Skeletal muscle satellite cell (primary cell): ENCODE results near the gene GJA3.

Experiments used
- H3K27me3 ChIP-seq: 2 replicates; pipeline ENCODE4 v1.7.0; 2013; ENCODE audit warnings: low read length; ENCODE audit not compliant: control insufficient read depth, insufficient read depth
- H3K36me3 ChIP-seq: 2 replicates; pipeline ENCODE4 v1.7.0; 2013; ENCODE audit warnings: mild to moderate bottlenecking, control low read depth, low read length; ENCODE audit not compliant: insufficient read depth
- H3K4me1 ChIP-seq: 2 replicates; pipeline ENCODE4 v1.7.0; 2013; ENCODE audit warnings: low read length; ENCODE audit not compliant: control insufficient read depth, insufficient read depth
- H3K4me2 ChIP-seq: 2 replicates; pipeline ENCODE4 v1.7.0; 2013; ENCODE audit warnings: mild to moderate bottlenecking, low read length
- H3K4me3 ChIP-seq: 2 replicates; pipeline ENCODE4 v1.7.0; 2013; ENCODE audit warnings: low read length
- H3K9ac ChIP-seq: 2 replicates; pipeline ENCODE4 v1.7.0; 2013; ENCODE audit warnings: mild to moderate bottlenecking, low read depth, low read length, moderate library complexity
- H3K9me3 ChIP-seq: replicated peaks from 2 replicates; pipeline ENCODE4 v1.7.0; 2013; ENCODE audit warnings: mild to moderate bottlenecking, control low read depth, low read length

GJA3 gene

DNA sequence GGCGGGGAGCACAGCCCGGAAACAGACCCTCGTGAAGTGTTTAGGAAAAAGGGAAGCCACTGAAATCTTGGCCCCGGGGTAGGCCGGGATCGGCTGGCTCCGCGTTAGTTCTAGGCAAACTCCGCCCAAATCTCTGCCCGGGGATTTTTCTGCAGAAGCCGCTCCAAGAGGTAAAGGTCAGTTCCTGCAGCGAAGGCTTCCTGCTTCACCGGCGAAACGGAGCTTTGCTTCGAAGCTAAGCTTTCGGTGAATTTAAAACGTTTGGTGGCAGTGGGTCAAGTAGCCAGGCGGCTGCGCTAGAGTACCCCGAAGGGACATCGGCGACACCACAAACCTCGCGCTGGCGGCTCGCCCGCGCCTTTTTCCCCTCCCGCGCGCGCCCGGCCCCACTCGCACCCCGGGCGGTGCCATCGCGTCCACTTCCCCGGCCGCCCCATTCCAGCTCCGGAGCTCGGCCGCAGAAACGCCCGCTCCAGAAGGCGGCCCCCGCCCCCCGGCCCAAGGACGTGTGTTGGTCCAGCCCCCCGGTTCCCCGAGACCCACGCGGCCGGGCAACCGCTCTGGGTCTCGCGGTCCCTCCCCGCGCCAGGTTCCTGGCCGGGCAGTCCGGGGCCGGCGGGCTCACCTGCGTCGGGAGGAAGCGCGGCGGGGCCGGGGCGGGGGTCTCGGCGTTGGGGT, 31.4 kb upstream of the GJA3 start:
- peaks cover 77% of the 10 kb centered on the region for H3K27me3 ChIP-seq

GRCh38 chr13:20191311-20192157, 30.7 kb upstream of the GJA3 start:
- H3K4me2 ChIP-seq = peak overlapping the region; percentile 85
- H3K9me3 ChIP-seq = no peaks in the 10 kb centered on the region
- peaks cover 7% of the 10 kb centered on the region for H3K4me1 ChIP-seq
- no peak overlapping the region for H3K9ac ChIP-seq
- peaks cover 70% of the 10 kb centered on the region for H3K27me3 ChIP-seq
- no peaks in the 10 kb centered on the region for H3K36me3 ChIP-seq
- peak overlapping the region; percentile 49 for H3K4me3 ChIP-seq

More for the DNA sequence above, 31.4 kb upstream of the GJA3 start:
- Histone ChIP-seq H3K9ac (no peak overlapping the region), H3K4me1 (peaks cover 7% of the 10 kb centered on the region), H3K4me2 (peak overlapping the region; percentile 85), H3K36me3 (no peaks in the 10 kb centered on the region), H3K9me3 (no peaks in the 10 kb centered on the region), H3K4me3 (peak overlapping the region; percentile 49)

DNA sequence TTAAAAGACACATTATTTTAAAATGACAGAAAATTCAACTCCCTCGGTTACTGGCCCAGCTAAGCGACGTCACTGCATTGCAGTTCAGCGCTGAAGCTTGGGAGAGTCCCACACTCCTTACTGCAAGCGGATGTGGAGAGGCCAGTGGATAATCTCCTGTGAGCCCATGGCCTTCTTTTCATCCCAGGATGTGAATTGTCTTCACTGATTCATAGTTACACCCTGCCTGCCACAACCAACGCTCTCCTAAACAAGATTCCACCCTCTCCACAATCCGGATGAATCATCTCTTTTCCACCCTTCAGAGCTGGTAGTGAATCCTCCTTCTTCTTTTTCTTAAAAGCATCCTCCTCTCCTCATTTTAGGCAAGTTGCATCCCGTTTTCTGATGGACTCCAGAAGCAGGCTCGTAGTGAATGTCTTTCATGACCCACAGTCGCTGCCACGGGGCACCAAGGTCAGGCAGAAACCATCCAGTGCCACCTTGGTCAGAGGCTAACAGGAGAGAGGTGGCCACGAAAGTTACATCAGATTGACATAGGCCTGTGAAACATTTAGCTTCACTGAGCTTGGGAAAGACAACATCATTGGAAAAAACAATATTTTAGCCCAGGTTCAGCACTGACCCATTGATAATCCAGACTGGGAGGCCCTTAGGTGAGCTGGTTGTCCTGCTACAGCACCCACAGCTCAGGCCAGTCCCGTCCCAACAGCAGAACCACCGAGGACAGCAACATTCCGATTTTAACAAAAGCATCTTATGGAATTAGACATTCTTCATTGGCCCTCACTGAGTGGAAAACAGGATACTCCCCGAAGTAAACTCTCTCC, 29.8 kb upstream of the GJA3 start:
- Histone ChIP-seq H3K9me3 (no peaks in the 10 kb centered on the region), H3K27me3 (peaks cover 62% of the 10 kb centered on the region), H3K4me3 (no peak overlapping the region), H3K36me3 (no peaks in the 10 kb centered on the region), H3K4me1 (peaks cover 7% of the 10 kb centered on the region), H3K9ac (no peak overlapping the region), H3K4me2 (no peak overlapping the region)

GRCh38 chr13:20190076-20190475, 29.2 kb upstream of the GJA3 start:
- H3K9me3 ChIP-seq = no peaks in the 10 kb centered on the region
- peaks cover 7% of the 10 kb centered on the region for H3K4me1 ChIP-seq
- no peaks in the 10 kb centered on the region for H3K36me3 ChIP-seq
- H3K9ac ChIP-seq = no peak overlapping the region
- peaks cover 60% of the 10 kb centered on the region for H3K27me3 ChIP-seq
- no peak overlapping the region for H3K4me3 ChIP-seq
- no peak overlapping the region for H3K4me2 ChIP-seq

- Histone ChIP-seq H3K4me3 (no peak overlapping the region), H3K9me3 (no peaks in the 10 kb centered on the region), H3K4me2 (no peak overlapping the region), H3K27me3 (peaks cover 55% of the 10 kb centered on the region), H3K36me3 (no peaks in the 10 kb centered on the region), H3K9ac (no peak overlapping the region), H3K4me1 (peaks cover 7% of the 10 kb centered on the region)
Observed at GRCh38 chr13:20188667-20189553, 28.1 kb upstream of the GJA3 start.

DNA sequence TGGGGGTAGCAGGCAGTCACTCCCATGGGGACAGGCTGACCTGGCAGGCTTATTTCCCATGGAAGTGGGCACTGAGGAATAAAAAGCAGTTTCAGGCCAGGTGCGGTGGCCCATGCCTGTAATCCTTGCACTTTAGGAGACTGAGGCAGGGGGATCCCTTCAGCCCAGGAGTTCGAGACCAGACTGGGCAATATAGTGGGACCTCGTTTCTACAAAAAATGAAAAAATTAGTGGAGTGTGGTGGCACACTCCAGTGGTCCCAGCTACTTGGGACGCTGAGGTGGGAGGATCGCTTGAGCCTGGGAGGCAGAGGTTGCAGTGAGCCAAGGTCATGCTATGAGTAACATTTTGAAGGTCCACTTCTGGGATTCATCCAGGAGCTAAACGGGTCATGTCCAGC, 25.9 kb upstream of the GJA3 start:
- Histone ChIP-seq H3K9ac (no peak overlapping the region), H3K4me3 (no peak overlapping the region), H3K36me3 (no peaks in the 10 kb centered on the region), H3K9me3 (no peaks in the 10 kb centered on the region), H3K4me1 (peaks cover 5% of the 10 kb centered on the region), H3K4me2 (no peak overlapping the region), H3K27me3 (peaks cover 38% of the 10 kb centered on the region)

GRCh38 chr13:20185366-20186056, 24.7 kb upstream of the GJA3 start:
- no peak overlapping the region for H3K4me2 ChIP-seq
- no peaks in the 10 kb centered on the region for H3K36me3 ChIP-seq
- no peak overlapping the region for H3K9ac ChIP-seq
- H3K4me1 ChIP-seq = no peaks in the 10 kb centered on the region
- H3K27me3 ChIP-seq = peaks cover 33% of the 10 kb centered on the region
- no peak overlapping the region for H3K4me3 ChIP-seq
- H3K9me3 ChIP-seq = no peaks in the 10 kb centered on the region

GRCh38 chr13:20182231-20182846, 21.5 kb upstream of the GJA3 start:
- Histone ChIP-seq H3K9ac (no peak overlapping the region), H3K27me3 (peaks cover 49% of the 10 kb centered on the region), H3K9me3 (no peaks in the 10 kb centered on the region), H3K36me3 (no peaks in the 10 kb centered on the region), H3K4me1 (no peaks in the 10 kb centered on the region), H3K4me3 (no peak overlapping the region), H3K4me2 (no peak overlapping the region)

DNA sequence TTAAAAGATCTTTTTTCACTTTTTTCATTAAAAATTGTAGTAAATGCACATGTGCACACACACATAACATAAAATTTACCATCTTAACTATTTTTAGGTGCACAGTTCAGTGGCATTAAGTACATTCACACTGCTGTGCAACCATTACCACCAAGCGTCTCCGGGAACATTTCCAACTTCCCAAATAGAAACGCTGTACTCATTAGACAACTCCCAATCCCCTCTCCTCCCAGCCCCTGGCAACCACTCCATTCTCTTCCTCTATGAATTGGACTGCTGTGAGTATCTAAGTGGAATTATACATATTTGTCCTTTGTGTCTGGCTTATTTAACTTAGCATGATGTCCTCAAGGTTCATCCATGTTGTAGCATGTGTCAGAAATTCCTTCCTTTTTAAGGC, 20.3 kb upstream of the GJA3 start:
- Histone ChIP-seq H3K27me3 (peaks cover 60% of the 10 kb centered on the region), H3K36me3 (no peaks in the 10 kb centered on the region), H3K4me2 (no peak overlapping the region)

DNA sequence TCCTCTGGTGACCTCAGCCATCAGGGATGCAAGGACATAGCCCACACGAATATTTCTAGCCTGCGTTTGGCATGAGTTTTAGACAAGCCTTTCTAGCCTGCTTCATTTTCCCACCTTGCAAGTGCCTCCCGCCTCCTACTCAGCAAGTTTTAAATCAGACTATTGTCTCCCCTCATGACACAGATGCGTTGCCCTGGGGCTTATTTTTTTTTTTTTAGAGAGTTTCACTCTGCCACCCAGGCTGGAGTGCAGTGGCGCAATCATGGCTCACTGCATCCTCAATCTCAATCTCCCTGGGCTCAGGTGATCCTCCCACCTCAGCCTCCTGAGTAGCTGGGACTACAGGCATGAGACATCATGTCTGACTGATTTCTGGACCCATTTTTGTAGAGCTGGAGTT, 17.3 kb upstream of the GJA3 start:
- peaks cover 11% of the 10 kb centered on the region for H3K4me1 ChIP-seq
- no peak overlapping the region for H3K4me3 ChIP-seq
- H3K9me3 ChIP-seq = no peaks in the 10 kb centered on the region
- H3K27me3 ChIP-seq = peaks cover 58% of the 10 kb centered on the region
- no peaks in the 10 kb centered on the region for H3K36me3 ChIP-seq
- H3K9ac ChIP-seq = no peak overlapping the region
- no peak overlapping the region for H3K4me2 ChIP-seq

More for the DNA sequence above, 20.3 kb upstream of the GJA3 start:
- Histone ChIP-seq H3K4me1 (no peaks in the 10 kb centered on the region), H3K9ac (no peak overlapping the region), H3K4me3 (no peak overlapping the region), H3K9me3 (no peaks in the 10 kb centered on the region)
